ENCODE measurements around the gene SLC34A3.

SLC34A3 gene

DNA sequence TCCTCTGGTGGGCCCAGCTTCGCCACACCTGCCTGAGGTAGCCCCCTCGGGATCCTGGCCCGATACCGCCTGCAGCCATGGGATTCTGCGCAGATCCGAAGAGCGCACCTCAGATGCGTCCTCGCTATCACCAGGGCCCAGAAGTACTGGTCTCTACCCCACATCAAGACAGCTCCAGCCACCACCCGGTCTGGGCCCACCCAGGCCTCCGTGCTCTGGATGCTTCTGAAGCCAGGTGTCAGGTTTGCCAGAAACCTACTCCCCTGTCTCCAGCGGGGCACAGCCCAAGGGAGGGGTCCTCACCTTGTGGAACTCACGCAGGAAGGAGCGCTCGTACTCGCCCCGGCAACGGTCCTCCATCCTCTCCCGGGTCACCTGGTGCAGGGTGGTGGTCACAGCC, 44.8 kb upstream of the SLC34A3 start:
- TF ChIP-seq, protein P1, sequence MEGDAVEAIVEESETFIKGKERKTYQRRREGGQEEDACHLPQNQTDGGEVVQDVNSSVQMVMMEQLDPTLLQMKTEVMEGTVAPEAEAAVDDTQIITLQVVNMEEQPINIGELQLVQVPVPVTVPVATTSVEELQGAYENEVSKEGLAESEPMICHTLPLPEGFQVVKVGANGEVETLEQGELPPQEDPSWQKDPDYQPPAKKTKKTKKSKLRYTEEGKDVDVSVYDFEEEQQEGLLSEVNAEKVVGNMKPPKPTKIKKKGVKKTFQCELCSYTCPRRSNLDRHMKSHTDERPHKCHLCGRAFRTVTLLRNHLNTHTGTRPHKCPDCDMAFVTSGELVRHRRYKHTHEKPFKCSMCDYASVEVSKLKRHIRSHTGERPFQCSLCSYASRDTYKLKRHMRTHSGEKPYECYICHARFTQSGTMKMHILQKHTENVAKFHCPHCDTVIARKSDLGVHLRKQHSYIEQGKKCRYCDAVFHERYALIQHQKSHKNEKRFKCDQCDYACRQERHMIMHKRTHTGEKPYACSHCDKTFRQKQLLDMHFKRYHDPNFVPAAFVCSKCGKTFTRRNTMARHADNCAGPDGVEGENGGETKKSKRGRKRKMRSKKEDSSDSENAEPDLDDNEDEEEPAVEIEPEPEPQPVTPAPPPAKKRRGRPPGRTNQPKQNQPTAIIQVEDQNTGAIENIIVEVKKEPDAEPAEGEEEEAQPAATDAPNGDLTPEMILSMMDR (IDR thresholded peaks at IDR 0.05; ENCODE audit: low read depth, low read length): no peak
- H3K9me3 ChIP-seq: no peaks in the 10 kb centered on the region
- peaks cover 23% of the 10 kb centered on the region for H3K36me3 ChIP-seq
- no peaks in the 10 kb centered on the region for H3K27me3 ChIP-seq
- H3K4me1 ChIP-seq: no peaks in the 10 kb centered on the region
- no peak overlapping the region for H3K4me3 ChIP-seq (ENCODE audit: low read depth, low read length)
- DNase-seq: no peak

DNA sequence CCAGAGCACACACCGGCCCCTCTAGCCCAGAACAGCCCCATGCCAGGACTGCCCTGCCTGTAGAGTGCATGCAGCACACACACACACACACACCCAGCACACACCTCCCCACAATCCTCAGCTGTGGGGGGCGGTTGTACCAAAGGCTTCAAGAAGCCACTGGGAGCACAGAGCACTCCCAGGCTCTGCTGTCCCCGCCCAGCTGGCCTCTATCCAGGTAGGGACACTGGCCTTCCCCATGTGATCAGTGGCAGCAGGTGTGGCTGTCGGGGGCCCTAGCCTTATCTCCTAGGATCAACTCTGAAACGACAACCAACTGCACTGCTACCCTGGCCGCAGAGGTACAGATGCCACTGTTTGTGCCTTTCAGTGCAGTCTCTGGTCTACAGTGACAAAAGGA, 44.3 kb upstream of the SLC34A3 start:
- no peak for DNase-seq
- Histone ChIP-seq H3K4me3 (ENCODE audit: low read depth, low read length) (no peak overlapping the region), H3K4me1 (no peaks in the 10 kb centered on the region), H3K36me3 (peaks cover 18% of the 10 kb centered on the region), H3K9me3 (no peaks in the 10 kb centered on the region), H3K27me3 (no peaks in the 10 kb centered on the region)
- TF ChIP-seq, protein P1 (IDR thresholded peaks at IDR 0.05; ENCODE audit: low read depth, low read length): no peak

- H3K27me3 ChIP-seq: no peaks in the 10 kb centered on the region
- peak overlapping the region; percentile 99 for H3K4me3 ChIP-seq (ENCODE audit: low read depth, low read length)
- no peaks in the 10 kb centered on the region for H3K9me3 ChIP-seq
- TF ChIP-seq, protein P1 (IDR thresholded peaks at IDR 0.05; ENCODE audit: low read depth, low read length): no peak
- peaks cover 17% of the 10 kb centered on the region for H3K36me3 ChIP-seq
- DNase-seq: no peak
- H3K4me1 ChIP-seq: no peaks in the 10 kb centered on the region
Observed at GRCh38 chr9:137187386-137187785, 43.3 kb upstream of the SLC34A3 start.

GRCh38 chr9:137188086-137188489, 42.6 kb upstream of the SLC34A3 start:
- Histone ChIP-seq H3K36me3 (peaks cover 12% of the 10 kb centered on the region), H3K27me3 (no peaks in the 10 kb centered on the region), H3K9me3 (no peaks in the 10 kb centered on the region), H3K4me3 (ENCODE audit: low read depth, low read length) (peak overlapping the region; percentile 99), H3K4me1 (no peaks in the 10 kb centered on the region)
- TF ChIP-seq, protein P1 (IDR thresholded peaks at IDR 0.05; ENCODE audit: low read depth, low read length): no peak
- DNase-seq: no peak

GRCh38 chr9:137188490-137189296, 42.0 kb upstream of the SLC34A3 start, which contains the start of the genes ANAPC2 and SSNA1:
Gene ANAPC2, minus strand, starts transcription at chr9:137188560. Its CDS starts 28 bp downstream, at chr9:137188532.
Gene SSNA1, plus strand, starts transcription at chr9:137188676. Its CDS starts 51 bp downstream, at chr9:137188727.
- Histone ChIP-seq H3K27me3 (no peaks in the 10 kb centered on the region), H3K4me1 (no peaks in the 10 kb centered on the region), H3K9me3 (no peaks in the 10 kb centered on the region), H3K36me3 (peaks cover 6% of the 10 kb centered on the region), H3K4me3 (ENCODE audit: low read depth, low read length) (peak within 1 kb of the TSS; percentile 99)
- peak; percentile 96 for DNase-seq
- TF ChIP-seq, protein P1 (IDR thresholded peaks at IDR 0.05; ENCODE audit: low read depth, low read length): peak; percentile 37
